ENCODE measurements around the gene ZXDC. TPM values are rescaled to one million over a fixed set of nuclear protein-coding genes. Genes with fewer than 3 reads are reported as not detected.

Gene ZXDC
- total RNA-seq, 1 donor from 2014 or later, result 26.1 TPM

GRCh38 chr3:126423191-126424038 is 52.3 kb downstream of the ZXDC start:
- no peak for DNase-seq (ENCODE audit: low spot score)
- no peak overlapping the region for H3K27ac Mint-ChIP-seq
- intact Hi-C loops (cut with micrococcal nuclease), result no loop called here
- no peaks in the 10 kb centered on the region for H3K27me3 Mint-ChIP-seq (ENCODE audit: low read depth)
- H3K4me3 Mint-ChIP-seq (ENCODE audit: low read depth), result no peak overlapping the region
- peaks cover 21% of the 10 kb centered on the region for H3K9me3 Mint-ChIP-seq
- H3K36me3 Mint-ChIP-seq (ENCODE audit: low read depth), result no peaks in the 10 kb centered on the region
- no peaks in the 10 kb centered on the region for H3K4me1 Mint-ChIP-seq (ENCODE audit: low read depth)

- H3K27me3 Mint-ChIP-seq (ENCODE audit: low read depth), result no peaks in the 10 kb centered on the region
- no peaks in the 10 kb centered on the region for H3K36me3 Mint-ChIP-seq (ENCODE audit: low read depth)
- DNase-seq (ENCODE audit: low spot score), result no peak
- H3K4me1 Mint-ChIP-seq (ENCODE audit: low read depth), result no peaks in the 10 kb centered on the region
- H3K9me3 Mint-ChIP-seq, result peaks cover 20% of the 10 kb centered on the region
- intact Hi-C loops (cut with micrococcal nuclease), result no loop called here
- H3K4me3 Mint-ChIP-seq (ENCODE audit: low read depth), result no peak overlapping the region
- no peak overlapping the region for H3K27ac Mint-ChIP-seq
Measured at GRCh38 chr3:126422571-126423091, 53.1 kb downstream of the ZXDC start.

GRCh38 chr3:126422121-126422520 is 53.6 kb downstream of the ZXDC start:
- Mint-ChIP-seq H3K36me3 (ENCODE audit: low read depth) (no peaks in the 10 kb centered on the region), H3K27ac (no peak overlapping the region), H3K27me3 (ENCODE audit: low read depth) (no peaks in the 10 kb centered on the region), H3K4me3 (ENCODE audit: low read depth) (no peak overlapping the region), H3K9me3 (peaks cover 15% of the 10 kb centered on the region), H3K4me1 (ENCODE audit: low read depth) (no peaks in the 10 kb centered on the region)
- intact Hi-C loops (cut with micrococcal nuclease), result no loop called here
- DNase-seq (ENCODE audit: low spot score), result no peak

GRCh38 chr3:126421573-126422119 is 54.0 kb downstream of the ZXDC start:
- H3K9me3 Mint-ChIP-seq, result peaks cover 10% of the 10 kb centered on the region
- no peaks in the 10 kb centered on the region for H3K4me1 Mint-ChIP-seq (ENCODE audit: low read depth)
- H3K27me3 Mint-ChIP-seq (ENCODE audit: low read depth), result no peaks in the 10 kb centered on the region
- no peak for DNase-seq (ENCODE audit: low spot score)
- H3K4me3 Mint-ChIP-seq (ENCODE audit: low read depth), result no peak overlapping the region
- no peaks in the 10 kb centered on the region for H3K36me3 Mint-ChIP-seq (ENCODE audit: low read depth)
- no peak overlapping the region for H3K27ac Mint-ChIP-seq
- intact Hi-C loops (cut with micrococcal nuclease), result no loop called here

GRCh38 chr3:126419886-126420786 is 55.6 kb downstream of the ZXDC start:
- Mint-ChIP-seq H3K9me3 (no peaks in the 10 kb centered on the region), H3K4me1 (ENCODE audit: low read depth) (no peaks in the 10 kb centered on the region), H3K4me3 (ENCODE audit: low read depth) (no peak overlapping the region), H3K36me3 (ENCODE audit: low read depth) (no peaks in the 10 kb centered on the region), H3K27me3 (ENCODE audit: low read depth) (no peaks in the 10 kb centered on the region), H3K27ac (no peak overlapping the region)
- intact Hi-C loops (cut with micrococcal nuclease), result no loop called here
- no peak for DNase-seq (ENCODE audit: low spot score)

- Mint-ChIP-seq H3K9me3 (no peaks in the 10 kb centered on the region), H3K4me3 (ENCODE audit: low read depth) (no peak overlapping the region), H3K27ac (no peak overlapping the region), H3K4me1 (ENCODE audit: low read depth) (no peaks in the 10 kb centered on the region), H3K27me3 (ENCODE audit: low read depth) (no peaks in the 10 kb centered on the region), H3K36me3 (ENCODE audit: low read depth) (no peaks in the 10 kb centered on the region)
- intact Hi-C loops (cut with micrococcal nuclease), result no loop called here
- DNase-seq (ENCODE audit: low spot score), result no peak
Measured at GRCh38 chr3:126419151-126419703, 56.5 kb downstream of the ZXDC start.

- Mint-ChIP-seq H3K27ac (no peak overlapping the region), H3K4me1 (ENCODE audit: low read depth) (no peaks in the 10 kb centered on the region), H3K27me3 (ENCODE audit: low read depth) (no peaks in the 10 kb centered on the region), H3K36me3 (ENCODE audit: low read depth) (no peaks in the 10 kb centered on the region), H3K4me3 (ENCODE audit: low read depth) (no peak overlapping the region), H3K9me3 (no peaks in the 10 kb centered on the region)
- intact Hi-C loops (cut with micrococcal nuclease), result no loop called here
- DNase-seq (ENCODE audit: low spot score), result no peak
Measured at GRCh38 chr3:126418661-126419131, 57.0 kb downstream of the ZXDC start.

- no peak for DNase-seq (ENCODE audit: low spot score)
- intact Hi-C loops (cut with micrococcal nuclease), result no loop called here
- no peaks in the 10 kb centered on the region for H3K9me3 Mint-ChIP-seq
- H3K27me3 Mint-ChIP-seq (ENCODE audit: low read depth), result no peaks in the 10 kb centered on the region
- H3K36me3 Mint-ChIP-seq (ENCODE audit: low read depth), result no peaks in the 10 kb centered on the region
- H3K27ac Mint-ChIP-seq, result no peak overlapping the region
- H3K4me3 Mint-ChIP-seq (ENCODE audit: low read depth), result no peak overlapping the region
- H3K4me1 Mint-ChIP-seq (ENCODE audit: low read depth), result no peaks in the 10 kb centered on the region
Measured at GRCh38 chr3:126417981-126418530, 57.6 kb downstream of the ZXDC start.

- Mint-ChIP-seq H3K36me3 (ENCODE audit: low read depth) (no peaks in the 10 kb centered on the region), H3K27ac (no peak overlapping the region), H3K27me3 (ENCODE audit: low read depth) (no peaks in the 10 kb centered on the region), H3K4me3 (ENCODE audit: low read depth) (no peak overlapping the region), H3K9me3 (no peaks in the 10 kb centered on the region), H3K4me1 (ENCODE audit: low read depth) (no peaks in the 10 kb centered on the region)
- DNase-seq (ENCODE audit: low spot score), result no peak
- intact Hi-C loops (cut with micrococcal nuclease), result no loop called here
Measured at GRCh38 chr3:126417515-126417914, 58.2 kb downstream of the ZXDC start.

GRCh38 chr3:126416943-126417342 is 58.7 kb downstream of the ZXDC start:
- intact Hi-C loops (cut with micrococcal nuclease), result no loop called here
- Mint-ChIP-seq H3K27me3 (ENCODE audit: low read depth) (peaks cover 2% of the 10 kb centered on the region), H3K27ac (no peak overlapping the region), H3K9me3 (no peaks in the 10 kb centered on the region), H3K4me3 (ENCODE audit: low read depth) (no peak overlapping the region), H3K4me1 (ENCODE audit: low read depth) (no peaks in the 10 kb centered on the region), H3K36me3 (ENCODE audit: low read depth) (no peaks in the 10 kb centered on the region)
- no peak for DNase-seq (ENCODE audit: low spot score)

GRCh38 chr3:126415661-126416591 is 59.8 kb downstream of the ZXDC start:
- Mint-ChIP-seq H3K27ac (no peak overlapping the region), H3K27me3 (ENCODE audit: low read depth) (peaks cover 12% of the 10 kb centered on the region), H3K9me3 (no peaks in the 10 kb centered on the region), H3K4me3 (ENCODE audit: low read depth) (no peak overlapping the region), H3K36me3 (ENCODE audit: low read depth) (no peaks in the 10 kb centered on the region), H3K4me1 (ENCODE audit: low read depth) (no peaks in the 10 kb centered on the region)
- DNase-seq (ENCODE audit: low spot score), result no peak
- intact Hi-C loops (cut with micrococcal nuclease), result no loop called here

Data from activated T-helper 2 cell treated with anti-CD3 and anti-CD28 coated beads, Interferon-gamma antibody, Interleukin-2, Interleukin-4, amounts not matched to agents 10 μg/mL and 5 μg/mL and 100 μg/mL, durations not matched to agents 14 hours and 24 hours and 36 hours (primary cell).